ENCODE measurements around the gene CHN2.

DNA sequence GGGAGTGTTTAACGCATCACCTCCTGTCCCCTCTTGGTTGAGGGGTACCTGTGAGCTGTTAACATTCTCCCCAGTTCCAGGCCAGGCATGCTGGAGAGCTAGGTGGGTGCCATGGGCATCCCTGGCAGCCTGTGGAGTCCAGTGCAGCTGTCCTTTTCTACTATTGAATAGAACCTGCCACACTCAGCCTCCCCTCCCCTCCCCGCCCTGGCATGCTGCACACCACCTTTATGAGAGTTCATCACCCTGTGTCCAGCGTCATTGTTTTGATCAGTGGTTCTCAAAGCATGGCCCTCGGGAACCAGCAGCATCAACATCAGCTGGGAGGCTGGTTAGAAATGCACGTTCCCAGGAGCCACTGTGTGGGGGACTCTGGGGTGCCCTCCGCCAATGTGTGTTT lies 211.8 kb downstream of the CHN2 start:
- TF ChIP-seq, protein P1, sequence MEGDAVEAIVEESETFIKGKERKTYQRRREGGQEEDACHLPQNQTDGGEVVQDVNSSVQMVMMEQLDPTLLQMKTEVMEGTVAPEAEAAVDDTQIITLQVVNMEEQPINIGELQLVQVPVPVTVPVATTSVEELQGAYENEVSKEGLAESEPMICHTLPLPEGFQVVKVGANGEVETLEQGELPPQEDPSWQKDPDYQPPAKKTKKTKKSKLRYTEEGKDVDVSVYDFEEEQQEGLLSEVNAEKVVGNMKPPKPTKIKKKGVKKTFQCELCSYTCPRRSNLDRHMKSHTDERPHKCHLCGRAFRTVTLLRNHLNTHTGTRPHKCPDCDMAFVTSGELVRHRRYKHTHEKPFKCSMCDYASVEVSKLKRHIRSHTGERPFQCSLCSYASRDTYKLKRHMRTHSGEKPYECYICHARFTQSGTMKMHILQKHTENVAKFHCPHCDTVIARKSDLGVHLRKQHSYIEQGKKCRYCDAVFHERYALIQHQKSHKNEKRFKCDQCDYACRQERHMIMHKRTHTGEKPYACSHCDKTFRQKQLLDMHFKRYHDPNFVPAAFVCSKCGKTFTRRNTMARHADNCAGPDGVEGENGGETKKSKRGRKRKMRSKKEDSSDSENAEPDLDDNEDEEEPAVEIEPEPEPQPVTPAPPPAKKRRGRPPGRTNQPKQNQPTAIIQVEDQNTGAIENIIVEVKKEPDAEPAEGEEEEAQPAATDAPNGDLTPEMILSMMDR (IDR thresholded peaks at IDR 0.05), result no peak
- no peak for TF ChIP-seq ZBTB21 (CRISPR knock-in tag; IDR thresholded peaks at IDR 0.05; ENCODE audit: borderline replicate concordance)
- TF ChIP-seq RORB (CRISPR knock-in tag; IDR thresholded peaks at IDR 0.05), result no peak
- no peak for TF ChIP-seq SMAD3 (CRISPR knock-in tag; IDR thresholded peaks at IDR 0.05; ENCODE audit: borderline replicate concordance)
- TF ChIP-seq, protein P2, sequence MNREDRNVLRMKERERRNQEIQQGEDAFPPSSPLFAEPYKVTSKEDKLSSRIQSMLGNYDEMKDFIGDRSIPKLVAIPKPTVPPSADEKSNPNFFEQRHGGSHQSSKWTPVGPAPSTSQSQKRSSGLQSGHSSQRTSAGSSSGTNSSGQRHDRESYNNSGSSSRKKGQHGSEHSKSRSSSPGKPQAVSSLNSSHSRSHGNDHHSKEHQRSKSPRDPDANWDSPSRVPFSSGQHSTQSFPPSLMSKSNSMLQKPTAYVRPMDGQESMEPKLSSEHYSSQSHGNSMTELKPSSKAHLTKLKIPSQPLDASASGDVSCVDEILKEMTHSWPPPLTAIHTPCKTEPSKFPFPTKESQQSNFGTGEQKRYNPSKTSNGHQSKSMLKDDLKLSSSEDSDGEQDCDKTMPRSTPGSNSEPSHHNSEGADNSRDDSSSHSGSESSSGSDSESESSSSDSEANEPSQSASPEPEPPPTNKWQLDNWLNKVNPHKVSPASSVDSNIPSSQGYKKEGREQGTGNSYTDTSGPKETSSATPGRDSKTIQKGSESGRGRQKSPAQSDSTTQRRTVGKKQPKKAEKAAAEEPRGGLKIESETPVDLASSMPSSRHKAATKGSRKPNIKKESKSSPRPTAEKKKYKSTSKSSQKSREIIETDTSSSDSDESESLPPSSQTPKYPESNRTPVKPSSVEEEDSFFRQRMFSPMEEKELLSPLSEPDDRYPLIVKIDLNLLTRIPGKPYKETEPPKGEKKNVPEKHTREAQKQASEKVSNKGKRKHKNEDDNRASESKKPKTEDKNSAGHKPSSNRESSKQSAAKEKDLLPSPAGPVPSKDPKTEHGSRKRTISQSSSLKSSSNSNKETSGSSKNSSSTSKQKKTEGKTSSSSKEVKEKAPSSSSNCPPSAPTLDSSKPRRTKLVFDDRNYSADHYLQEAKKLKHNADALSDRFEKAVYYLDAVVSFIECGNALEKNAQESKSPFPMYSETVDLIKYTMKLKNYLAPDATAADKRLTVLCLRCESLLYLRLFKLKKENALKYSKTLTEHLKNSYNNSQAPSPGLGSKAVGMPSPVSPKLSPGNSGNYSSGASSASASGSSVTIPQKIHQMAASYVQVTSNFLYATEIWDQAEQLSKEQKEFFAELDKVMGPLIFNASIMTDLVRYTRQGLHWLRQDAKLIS (CRISPR knock-in tag; IDR thresholded peaks at IDR 0.05; ENCODE audit: borderline replicate concordance), result no peak

Data from WTC11 (cell line).